SKM-1 treated with dmso at 0.1 percent for 144 hours (cell line): ENCODE data around the gene SLC22A5.
"Not testable (repeated sequence)": the region's sequence is repeated elsewhere in the genome, so short reads cannot be mapped to it uniquely, and the experiment has no call there.

Experiments
- DNase-seq: peaks from one replicate; lab custom pipeline; 2025; ENCODE audit not compliant: unreplicated experiment; lab: John Stamatoyannopoulos, UW

SLC22A5 gene

DNA sequence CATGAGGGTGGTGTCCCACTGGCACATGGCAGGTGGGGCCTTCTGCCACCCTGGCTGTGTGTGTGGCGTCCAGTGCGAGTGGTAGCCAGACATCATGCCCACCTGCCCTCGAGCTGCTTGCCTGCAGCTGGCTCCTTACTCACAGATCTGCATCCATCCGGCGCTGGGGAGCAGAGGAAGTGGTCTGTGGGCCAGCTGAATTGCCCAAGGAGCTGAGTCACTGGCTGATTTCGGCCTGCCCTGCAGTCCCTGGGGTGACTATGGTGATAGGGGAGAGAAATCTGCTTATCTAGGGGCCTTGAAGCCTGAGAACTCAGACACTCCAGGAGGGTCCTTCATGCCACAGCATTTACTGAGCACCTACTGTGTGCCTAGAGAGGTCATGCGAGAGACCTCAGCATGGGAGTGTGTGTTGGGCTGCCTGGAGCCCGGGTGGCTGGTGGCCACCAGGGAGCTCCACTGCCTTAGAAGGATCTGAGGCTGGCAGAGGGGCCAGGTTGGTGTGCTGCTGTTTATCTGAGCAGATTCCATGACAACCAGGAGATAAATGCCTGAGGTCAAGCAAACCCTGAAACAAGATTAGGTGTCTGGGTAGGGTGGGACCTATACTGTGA, 57.1 kb downstream of the SLC22A5 start:
- peak; percentile 94 for DNase-seq

DNA sequence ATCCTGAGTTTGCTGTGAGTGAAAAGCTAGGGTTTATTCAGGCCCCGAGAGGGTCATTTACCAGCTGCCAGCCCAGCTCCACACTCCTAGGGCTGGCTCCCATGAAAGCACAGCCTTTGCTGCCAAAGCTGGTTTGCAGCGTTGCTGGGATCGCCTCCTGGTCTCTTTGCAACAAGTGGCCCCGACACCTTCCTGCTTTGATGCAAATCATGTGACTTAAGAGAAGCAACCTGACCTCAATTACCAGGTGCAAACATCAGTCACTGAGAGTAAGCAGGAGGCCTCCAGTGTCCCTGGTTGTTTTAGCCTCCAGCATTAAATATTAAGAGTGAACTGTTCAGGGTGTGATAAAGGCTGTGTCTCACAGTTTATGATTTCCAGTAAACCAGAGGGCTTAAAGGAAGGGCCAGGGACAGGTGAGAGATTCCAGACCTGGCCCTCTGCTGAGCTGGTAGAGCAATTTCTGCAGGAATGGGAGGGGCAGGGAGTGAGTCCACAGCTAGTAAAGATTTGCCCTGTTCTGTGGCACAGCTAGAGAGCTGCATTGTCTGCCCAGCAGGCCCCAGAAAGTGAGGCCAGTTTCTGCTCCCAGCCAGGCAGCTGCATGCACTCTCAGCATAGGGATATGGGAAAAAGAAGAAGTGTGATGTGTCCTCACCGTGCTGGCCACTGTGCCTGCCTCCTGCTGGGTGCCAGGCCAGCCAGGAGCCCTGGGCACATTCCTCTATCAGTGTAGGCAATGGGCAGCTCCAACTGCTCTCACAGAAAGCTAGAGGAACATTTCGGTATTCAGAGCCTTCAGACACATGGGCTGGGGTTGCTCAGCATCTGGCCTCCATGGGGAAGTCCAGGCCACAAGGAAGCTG, 58.0 kb downstream of the SLC22A5 start:
- DNase-seq: peak; percentile 51

DNA sequence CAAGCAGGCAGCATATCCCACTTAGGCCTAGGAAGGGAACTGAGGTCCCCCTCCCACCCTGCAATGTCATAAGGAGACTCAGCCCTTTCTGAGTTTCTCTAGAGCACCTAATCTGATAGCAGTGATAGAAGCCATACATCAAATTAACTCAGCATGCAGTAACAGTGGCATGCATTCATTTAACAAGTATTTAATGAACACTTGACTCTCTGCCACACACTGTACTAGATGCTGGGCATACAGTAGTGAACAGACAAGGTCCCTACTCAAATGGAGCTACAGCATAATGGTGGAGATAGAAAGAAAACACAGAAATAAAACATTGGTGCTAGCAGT, 58.6 kb downstream of the SLC22A5 start:
- DNase-seq: no peak

DNA sequence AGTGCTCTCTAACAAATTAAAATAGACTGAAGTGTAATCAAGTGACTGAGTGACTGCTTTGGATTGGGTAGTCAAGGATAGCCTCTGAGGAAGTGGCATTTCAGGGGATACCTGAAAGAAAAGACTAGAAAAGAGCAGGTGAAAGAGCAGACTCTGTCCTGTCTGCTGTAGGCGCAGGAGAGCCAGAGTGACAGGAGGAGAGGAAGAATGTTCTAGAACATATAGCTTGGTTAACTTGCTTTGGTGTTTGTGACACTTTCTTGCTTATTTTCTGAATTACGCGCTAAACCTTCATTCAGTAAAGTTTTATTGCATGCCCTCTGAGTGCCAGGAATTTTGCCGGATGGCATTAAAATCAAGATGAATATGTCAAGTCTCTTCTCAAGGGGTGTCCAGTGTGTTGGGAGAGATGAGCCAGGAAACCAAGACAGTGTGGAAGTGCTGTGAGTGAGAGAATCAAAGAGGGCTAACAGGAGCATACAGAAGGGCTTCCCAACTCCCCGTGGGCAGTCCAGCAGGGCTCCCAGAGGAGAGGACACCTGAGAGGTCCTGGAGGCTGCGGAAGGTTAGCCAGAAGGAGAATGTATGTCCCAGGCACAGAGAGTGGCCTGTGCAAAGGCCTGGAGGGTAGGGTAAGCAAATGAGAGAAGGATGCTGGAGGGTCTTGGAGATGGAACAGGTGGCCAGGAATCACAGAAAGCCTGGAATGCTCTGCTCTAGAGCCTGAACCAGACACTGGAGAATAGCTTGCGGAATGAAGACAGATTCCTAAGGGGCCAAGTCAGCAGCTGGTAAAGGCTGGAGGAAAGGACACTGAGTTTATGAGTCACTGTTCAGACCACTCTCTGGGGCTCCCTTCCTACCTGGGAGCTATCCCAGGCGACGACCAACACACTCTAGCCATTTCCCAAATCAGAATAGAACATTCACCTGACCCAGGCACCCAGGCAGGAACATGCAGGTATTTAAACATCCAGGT, 59.3 kb downstream of the SLC22A5 start:
- no peak for DNase-seq

DNA sequence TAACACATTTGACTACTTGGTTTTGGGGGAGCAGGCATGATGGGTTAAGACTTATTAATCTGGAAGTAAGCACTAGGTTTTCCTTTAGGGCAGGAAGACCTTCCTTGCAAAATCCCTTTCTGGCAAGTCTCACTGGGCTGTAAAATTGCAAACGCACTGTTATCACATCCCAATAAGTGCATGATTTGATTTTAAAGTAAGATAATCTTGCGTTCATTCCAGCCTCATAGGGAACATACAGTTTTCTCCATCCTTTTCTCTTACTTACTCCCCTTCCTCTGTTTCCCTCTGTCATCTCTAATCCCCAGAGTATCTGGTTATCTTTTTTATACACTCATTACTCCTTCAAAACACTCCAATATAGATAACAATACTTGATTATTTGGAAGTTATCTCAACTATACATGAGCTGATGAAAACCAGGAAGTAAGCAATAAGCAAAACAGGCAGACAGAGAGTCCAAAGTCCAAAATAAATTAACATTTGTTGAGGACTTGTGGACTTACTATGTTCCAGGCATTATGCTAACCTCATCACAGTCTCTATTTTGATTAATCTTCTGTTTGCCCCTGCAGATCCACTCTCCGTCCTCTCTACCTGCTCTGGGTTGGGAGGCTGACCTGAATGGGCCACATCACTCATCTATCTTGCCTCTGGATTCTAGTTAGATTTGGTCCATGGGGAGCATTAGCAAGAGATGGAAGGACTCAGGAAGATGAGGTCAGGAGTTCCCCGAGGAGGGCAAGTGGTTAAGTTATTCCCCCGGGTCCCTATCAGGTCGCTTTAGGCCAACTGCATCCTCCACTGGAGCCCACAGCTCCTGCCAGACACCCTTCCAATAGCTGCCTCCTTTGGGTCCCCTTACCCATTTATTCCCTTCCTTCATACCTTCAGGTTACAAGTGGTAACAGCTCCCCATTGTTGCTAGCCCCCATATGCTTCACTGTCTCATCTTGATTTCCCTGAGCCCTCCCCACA, 60.2 kb downstream of the SLC22A5 start:
- DNase-seq: no peak

DNA sequence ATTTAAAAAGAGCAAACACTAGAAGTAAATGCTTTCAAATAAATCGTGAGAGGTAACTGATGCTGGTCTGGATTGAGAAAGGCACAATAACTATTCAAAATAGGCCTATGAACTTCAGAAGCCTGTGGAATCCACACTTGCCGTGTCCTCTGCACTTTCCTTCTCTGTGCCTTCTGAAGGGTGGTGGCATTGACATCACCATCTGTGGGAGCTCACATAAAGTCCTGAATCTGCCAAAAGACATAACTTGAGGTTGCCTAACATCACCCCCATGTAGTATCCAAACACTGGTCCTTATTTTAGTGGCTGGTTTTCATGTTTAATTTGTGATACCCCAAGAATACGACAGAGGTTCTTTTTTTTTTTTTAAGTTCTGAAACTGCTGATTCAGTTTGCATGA, 61.2 kb downstream of the SLC22A5 start:
- DNase-seq: no peak

DNA sequence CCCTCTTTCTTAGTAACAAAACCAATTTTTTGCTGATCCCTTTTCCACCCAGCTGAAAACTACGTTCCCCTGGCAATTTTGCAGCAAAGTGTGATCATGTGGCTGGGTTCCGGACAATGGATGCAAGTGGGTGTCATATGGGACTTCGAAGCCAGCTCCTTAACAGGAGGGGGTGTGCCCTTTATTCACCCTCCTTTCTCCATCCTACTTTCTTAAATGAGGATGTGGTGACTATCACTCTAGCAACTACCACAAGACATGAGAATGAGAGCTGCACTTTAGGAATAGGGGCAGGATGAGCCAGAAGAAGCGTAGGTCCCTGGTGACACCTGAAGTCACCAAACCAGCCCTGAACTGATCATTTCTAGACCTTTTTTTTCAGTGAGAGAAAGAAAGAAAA, 62.1 kb downstream of the SLC22A5 start:
- DNase-seq: peak; percentile 19

DNA sequence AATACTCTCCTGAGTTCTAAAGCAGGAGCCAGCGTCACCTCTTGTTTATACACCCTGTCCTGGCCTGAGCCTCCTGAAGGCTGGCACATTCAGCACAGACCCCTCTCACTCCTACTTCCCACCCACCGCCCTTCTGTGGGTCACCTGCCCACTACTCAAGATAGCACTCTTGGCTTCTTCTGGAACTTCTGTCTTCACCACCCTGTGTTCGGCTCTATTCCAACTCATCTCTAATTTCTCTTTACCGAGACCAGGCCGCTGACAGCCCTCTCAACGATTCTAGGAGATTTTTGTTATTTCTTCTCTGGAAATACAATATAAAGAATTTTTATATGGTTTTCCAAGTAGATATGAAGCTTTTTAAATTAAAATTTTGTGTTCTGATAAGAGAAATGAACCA, 63.6 kb downstream of the SLC22A5 start:
- no peak for DNase-seq

DNA sequence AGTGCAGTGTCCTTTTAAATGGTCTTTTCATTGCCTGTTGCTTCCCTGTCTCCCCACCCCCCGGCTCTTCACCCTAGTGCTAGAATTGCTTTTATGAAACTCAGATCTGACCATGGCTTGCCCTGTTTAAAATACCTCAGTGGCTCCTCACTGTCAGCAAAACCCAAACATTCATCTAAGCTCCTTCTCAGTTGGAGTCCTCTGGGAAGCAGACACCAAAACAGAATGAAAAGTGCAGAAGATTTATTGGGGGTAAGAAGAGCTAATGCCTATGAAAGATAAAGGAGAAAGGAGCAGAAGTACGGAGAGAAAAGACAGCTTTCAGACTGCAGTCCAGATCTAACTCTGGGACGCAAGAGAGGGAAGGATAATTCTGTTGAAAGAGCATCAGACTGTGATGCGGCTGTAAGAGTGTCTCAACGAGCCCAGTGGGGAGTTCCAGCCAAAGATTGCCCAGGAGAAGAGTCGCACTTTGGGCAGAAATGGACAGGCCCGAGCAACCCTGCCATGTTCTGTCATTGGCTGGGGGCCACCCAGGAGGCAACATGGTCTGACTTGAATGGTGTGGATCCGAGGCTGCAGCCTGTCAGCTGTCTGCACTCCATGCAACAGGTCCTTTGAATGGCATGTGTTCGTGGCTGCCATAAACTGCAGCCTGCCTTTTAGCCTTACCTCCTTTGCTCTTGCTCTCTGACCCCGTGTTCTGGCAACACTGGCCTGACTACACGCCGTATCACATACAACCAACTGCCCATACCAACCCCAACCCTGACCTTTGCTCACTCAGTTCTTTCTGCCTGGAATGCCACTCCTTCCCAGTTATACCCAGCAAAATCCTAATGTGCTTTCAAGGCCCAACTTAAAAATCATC, 65.1 kb downstream of the SLC22A5 start:
- no peak for DNase-seq

DNA sequence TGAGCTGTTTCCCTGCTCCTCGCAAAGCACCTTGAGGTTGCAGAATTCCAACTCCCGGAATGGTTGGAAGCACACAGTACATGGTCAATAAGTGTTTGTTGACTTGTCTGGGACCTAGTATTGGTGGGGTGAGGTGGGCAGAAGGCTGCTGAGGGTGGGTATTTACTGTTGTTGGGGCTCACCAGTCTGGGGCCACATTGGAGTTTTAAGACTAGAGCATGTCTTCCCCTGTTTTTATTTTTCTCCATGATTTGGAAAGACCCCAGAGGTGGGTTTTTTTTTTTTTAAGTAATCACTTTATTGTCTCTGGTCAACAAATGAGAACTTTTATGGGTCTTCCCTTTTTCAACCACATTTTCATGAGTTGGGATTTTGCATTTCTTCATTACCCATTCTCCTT, 65.9 kb downstream of the SLC22A5 start:
- no peak for DNase-seq

DNA sequence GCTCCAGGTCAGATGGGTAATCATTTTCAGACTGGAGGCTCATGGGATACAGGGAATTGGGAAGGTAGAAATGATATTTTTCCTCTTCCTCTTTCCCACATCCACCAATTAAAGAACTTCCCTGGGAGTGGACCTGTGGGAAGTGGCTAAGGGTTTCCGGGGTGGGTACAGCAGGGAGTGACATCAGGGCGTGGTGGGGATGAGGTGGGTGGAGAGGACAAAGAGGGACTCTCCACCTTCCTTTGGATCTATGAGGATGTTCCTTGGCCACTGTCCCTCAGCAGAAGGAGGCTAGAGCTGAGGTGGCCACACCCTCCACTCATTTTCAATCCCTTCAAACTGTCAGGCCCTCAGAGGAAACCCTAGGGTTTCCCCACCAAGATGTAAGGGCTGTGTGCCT, 66.4 kb downstream of the SLC22A5 start:
- DNase-seq: no peak

DNA sequence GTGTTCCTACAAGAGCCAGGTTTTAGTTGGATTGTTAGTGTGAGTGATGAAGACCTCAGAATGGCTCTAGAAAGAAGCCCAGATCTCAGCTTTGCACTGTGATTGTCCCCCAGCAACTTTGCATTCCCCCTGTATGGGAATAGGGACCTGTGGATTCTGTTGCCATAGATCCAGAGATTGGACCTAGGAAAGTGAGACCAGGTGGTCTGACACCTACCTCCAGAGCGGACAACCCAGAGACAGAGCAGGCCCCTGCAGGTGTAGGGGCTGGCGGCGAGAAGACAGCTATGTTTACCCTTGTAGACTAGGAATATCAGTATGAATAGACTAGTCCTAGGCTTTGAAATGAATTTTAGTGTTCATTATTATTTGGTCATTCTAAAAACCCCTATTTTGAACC, 67.4 kb downstream of the SLC22A5 start:
- DNase-seq: no peak

DNA sequence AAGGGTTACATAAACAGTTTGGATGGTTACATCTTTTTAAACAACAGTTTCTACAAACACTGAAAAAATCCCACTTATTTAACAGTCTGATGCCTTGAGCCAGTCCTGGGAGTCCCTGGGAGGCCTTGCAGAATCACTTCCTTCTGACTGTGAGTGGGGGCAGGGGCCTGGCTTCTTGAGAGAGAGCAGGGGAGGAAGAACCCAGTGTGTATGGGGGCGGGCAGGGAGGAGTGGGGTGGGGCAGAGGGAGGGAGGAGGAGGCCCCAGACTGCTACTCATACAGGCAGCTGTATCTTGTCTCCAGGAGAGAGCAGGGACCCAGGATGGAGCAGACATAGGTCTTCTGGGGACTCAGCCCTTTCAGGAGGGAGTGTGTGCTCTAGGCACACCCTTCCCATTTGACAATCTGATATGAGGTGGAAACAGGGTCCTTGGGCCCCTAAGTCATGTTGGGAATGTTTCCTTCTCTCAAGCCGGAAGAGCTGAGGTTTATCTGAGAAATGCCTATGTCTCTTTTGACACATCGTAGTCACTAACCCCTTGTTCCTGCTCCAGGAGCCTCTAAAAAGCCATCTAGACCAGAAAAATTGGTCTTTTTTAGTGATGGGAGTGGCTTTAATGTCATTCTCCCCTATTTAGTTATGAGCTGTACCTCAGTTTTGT, 68.2 kb downstream of the SLC22A5 start:
- DNase-seq: peak; percentile 74

DNA sequence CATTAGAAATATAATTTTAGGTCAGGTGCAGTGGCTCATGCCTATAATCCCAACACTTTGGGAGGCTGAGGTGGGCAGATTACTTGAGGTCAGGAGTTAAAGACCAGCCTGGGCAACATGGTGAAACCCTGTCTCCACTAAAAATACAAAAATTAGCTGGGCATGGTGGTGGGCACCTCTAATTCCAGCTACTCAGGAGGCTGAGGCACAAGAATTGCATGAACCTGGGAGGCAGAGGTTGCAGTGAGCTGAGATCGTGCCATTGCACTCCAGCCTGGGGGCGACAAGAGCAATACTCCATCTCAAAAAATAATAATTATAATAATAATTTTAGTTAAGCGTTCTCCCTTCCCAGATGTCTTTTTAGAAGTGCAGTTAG, 68.7 kb downstream of the SLC22A5 start:
- not testable (repeated sequence) for DNase-seq

DNA sequence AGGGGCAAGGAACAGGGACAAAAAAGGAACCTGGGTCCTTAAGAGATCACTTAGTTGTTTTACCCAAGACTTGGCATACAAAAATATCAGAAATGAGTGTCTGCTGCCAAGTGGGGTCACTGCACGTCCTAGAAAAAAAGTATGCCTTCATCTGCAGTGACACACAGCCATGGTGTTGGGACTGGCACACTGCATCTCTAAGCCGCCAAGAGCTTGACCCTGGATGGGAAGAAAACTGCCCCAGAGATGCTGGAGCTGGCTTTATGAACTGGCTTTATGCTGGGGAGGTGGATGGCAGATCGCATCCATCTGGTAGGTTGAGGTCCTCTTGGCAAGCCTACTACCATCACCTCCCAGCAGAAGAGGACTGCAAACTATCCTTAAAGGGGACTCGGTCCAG, 69.4 kb downstream of the SLC22A5 start:
- no peak for DNase-seq

DNA sequence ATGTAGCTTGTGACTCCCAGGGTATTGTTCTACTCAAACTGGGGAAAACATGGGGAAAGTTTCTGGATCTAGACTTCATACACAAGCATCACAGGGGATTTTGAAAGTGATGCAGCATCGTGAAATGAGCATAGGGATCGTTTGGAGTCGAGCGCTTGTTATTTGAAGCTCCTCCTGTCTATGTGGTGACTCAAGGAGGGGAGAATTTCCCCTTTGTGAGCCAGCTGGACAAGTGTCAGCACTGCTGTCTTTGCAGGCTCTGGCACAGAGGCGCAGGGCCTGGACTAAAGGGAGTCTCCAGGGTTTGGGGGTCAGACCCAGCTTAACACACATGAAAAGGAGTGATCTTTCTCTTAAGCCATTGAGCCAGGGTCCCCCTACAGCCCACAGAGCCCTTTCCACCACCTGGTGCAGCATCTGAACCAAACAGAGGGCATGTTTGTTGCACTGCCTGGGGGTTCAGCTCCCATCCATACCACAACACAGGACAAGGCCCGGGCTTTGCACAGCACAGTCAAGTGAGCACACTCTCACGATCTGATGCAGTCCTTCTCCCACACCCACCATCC, 70.1 kb downstream of the SLC22A5 start:
- DNase-seq: no peak

DNA sequence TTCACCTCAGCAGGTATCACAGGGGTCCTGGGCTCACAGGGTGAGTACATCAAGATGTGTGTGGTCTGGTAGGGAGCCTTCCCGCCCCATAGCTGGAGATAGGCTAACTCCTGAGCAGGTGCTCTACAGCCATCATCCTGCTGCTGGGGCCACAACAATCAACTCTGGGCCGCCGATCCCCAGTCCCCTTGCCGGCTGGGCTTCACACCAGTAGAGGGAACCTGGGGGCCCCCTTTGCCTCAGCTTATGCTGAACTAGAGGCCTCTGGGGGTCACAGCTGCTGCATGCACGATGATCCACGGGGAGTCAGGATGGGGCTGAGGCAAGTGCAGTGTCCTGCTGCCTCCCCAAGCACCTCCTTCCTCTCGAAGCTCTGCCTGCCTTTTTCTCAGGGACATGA, 74.6 kb downstream of the SLC22A5 start:
- no peak for DNase-seq
